ENCODE results near the gene TEC.

The TEC gene

GRCh38 chr4:48138936-48139335 lies 130.7 kb downstream of the TEC start:
- peak; percentile 89 for DNase-seq (ENCODE audit: low read depth, low spot score)
- no peak overlapping the region for H3K4me3 ChIP-seq (ENCODE audit: low read length)

GRCh38 chr4:48138511-48138910 lies 131.1 kb downstream of the TEC start:
- no peak overlapping the region for H3K4me3 ChIP-seq (ENCODE audit: low read length)

GRCh38 chr4:48137846-48138245 lies 131.8 kb downstream of the TEC start:
- H3K4me3 ChIP-seq (ENCODE audit: low read length), result no peak overlapping the region
- peak; percentile 73 for DNase-seq (ENCODE audit: low read depth, low spot score)

More at GRCh38 chr4:48138511-48138910, 131.1 kb downstream of the TEC start:
- DNase-seq (ENCODE audit: low read depth, low spot score), result no peak

DNA sequence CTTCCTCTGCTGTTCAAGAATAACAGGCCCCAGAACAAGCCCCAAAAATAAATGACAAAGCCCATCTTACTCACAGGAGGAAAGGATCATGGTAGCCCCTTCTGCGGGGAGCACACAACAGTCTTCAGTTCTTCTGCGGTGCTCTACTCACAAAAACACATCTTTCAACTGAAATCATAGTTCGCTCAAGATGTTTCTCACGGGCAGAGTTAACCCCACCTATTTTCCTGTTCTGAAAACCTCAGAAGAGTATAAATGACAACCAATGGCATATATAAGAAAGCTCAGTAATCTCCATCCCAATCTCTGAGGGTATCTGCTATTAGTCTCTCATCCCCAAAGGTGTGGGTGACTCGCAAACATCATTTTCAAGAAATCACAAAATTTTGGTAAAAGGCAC lies 135.6 kb downstream of the TEC start, which contains the start of gene TXK:
Gene TXK (minus strand): TSS at position 170 of the 400 bp plus-strand sequence. CDS start 80 bp downstream, at position 90.
- peak; percentile 85 for DNase-seq (ENCODE audit: low read depth, low spot score)
- no peak within 1 kb of the TSS for H3K4me3 ChIP-seq (ENCODE audit: low read length)

GRCh38 chr4:48133669-48134068 lies 136.0 kb downstream of the TEC start:
- DNase-seq (ENCODE audit: low read depth, low spot score), result no peak
- H3K4me3 ChIP-seq (ENCODE audit: low read length), result no peak overlapping the region

GRCh38 chr4:48131736-48132135 lies 137.9 kb downstream of the TEC start:
- no peak for DNase-seq (ENCODE audit: low read depth, low spot score)
- H3K4me3 ChIP-seq (ENCODE audit: low read length), result no peak overlapping the region

- H3K4me3 ChIP-seq (ENCODE audit: low read length), result no peak overlapping the region
- DNase-seq (ENCODE audit: low read depth, low spot score), result no peak
Observed at GRCh38 chr4:48130100-48130499, 139.5 kb downstream of the TEC start.

- no peak for DNase-seq (ENCODE audit: low read depth, low spot score)
- no peak overlapping the region for H3K4me3 ChIP-seq (ENCODE audit: low read length)
Observed at GRCh38 chr4:48129307-48130014, 140.2 kb downstream of the TEC start.

- H3K4me3 ChIP-seq (ENCODE audit: low read length), result no peak overlapping the region
- no peak for DNase-seq (ENCODE audit: low read depth, low spot score)
Observed at GRCh38 chr4:48127682-48128404, 141.8 kb downstream of the TEC start.

GRCh38 chr4:48127231-48127630 lies 142.4 kb downstream of the TEC start:
- DNase-seq (ENCODE audit: low read depth, low spot score), result no peak
- H3K4me3 ChIP-seq (ENCODE audit: low read length), result no peak overlapping the region

- no peak for DNase-seq (ENCODE audit: low read depth, low spot score)
- no peak overlapping the region for H3K4me3 ChIP-seq (ENCODE audit: low read length)
Observed at GRCh38 chr4:48126621-48127020, 143.0 kb downstream of the TEC start.

DNA sequence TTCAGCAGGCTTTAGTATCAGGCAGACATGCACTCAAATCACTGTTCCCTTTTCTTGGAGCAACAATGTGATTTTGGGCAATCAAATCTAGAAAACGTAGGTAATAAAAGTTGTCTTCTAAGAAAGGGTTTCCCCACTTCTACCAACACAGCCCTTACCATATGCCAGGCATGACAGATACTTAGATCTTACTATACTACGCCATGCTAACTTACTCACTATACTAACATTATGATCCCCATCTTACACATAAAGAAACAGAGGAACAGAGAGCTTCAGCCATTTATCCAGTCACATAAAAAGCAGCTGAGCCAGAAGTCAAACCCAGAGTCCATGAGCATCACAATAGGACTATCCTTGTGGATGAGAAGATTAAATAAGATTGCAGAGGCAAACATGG lies 144.8 kb downstream of the TEC start:
- no peak overlapping the region for H3K4me3 ChIP-seq (ENCODE audit: low read length)
- DNase-seq (ENCODE audit: low read depth, low spot score), result no peak

DNA sequence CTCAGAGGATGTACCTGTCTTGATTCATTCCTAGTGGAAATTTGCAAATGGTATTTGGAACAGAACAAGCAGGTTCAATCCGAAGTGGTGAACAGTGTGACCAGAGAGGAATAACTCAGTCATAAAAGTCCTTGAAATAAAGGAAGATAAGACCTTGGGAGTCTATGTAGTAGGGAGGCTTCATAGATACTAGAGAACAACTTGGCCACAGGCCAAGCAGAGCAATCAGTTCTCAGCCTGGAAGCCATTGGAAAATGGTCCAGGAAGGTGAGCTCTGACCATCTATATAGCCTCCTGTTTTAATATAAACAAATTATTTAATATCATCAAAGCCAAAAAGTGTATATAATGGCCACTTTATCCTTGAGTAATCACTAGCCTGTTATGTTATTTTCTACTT lies 146.9 kb downstream of the TEC start:
- no peak for DNase-seq (ENCODE audit: low read depth, low spot score)
- H3K4me3 ChIP-seq (ENCODE audit: low read length), result no peak overlapping the region

DNA sequence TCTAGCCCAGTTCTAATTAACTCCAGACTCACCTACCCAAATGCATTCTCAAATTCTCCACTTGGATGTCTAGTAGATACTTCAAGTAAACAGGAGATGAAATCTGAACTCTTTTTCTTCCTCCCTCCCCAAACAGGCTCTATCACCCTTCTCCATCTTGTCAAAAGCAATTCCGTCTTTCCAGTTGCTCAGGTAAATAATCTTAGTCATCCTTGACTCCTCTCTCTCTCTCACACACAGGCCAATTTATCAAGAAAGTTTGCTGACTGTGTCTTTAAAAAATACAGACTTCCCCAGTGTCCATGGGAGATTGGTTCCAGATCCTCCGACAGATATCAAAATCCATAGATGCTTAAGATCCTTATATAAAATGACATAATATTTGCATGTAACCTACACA lies 148.5 kb downstream of the TEC start:
- no peak for DNase-seq (ENCODE audit: low read depth, low spot score)
- no peak overlapping the region for H3K4me3 ChIP-seq (ENCODE audit: low read length)

- H3K4me3 ChIP-seq (ENCODE audit: low read length), result no peak overlapping the region
- DNase-seq (ENCODE audit: low read depth, low spot score), result no peak
Observed at GRCh38 chr4:48120132-48120531, 149.5 kb downstream of the TEC start.

DNA sequence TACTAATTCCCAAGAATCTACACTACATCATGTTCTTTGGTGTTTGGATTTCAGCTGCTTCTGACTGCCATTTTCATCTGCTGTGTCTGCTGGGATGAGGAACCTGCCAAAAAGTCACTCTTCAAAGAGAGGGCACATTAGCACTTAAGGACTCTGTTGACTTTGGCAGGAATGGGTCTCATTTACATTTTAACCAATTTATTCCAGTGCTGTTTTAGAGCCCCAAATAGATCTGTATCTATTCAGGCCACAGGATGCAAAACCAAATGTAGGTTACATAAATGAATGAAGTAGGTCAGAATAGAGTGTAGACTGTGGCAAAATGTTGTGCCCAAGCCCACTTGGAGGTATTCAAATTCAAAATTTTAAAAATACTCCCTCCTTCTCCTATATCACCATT lies 150.0 kb downstream of the TEC start:
- no peak for DNase-seq (ENCODE audit: low read depth, low spot score)
- no peak overlapping the region for H3K4me3 ChIP-seq (ENCODE audit: low read length)

DNA sequence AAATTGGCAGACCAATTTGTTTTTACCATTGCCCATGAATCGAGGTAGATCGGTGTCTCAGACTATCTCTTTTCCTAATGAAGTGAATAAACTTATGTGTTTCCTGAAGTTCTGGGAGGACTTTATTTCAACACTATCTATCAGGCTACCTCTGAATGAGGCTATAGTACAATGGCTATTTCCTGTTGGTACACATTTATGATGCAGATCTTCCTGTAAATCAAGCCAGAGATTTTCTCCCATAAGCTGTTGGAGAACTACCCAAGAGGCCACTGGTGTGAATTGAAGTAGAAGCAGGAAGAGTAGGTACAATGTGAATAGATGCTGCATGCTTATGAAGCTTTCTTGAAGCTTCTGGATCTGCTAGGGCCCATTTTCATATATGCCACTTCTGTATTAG lies 151.6 kb downstream of the TEC start:
- no peak overlapping the region for H3K4me3 ChIP-seq (ENCODE audit: low read length)
- DNase-seq (ENCODE audit: low read depth, low spot score), result no peak

DNA sequence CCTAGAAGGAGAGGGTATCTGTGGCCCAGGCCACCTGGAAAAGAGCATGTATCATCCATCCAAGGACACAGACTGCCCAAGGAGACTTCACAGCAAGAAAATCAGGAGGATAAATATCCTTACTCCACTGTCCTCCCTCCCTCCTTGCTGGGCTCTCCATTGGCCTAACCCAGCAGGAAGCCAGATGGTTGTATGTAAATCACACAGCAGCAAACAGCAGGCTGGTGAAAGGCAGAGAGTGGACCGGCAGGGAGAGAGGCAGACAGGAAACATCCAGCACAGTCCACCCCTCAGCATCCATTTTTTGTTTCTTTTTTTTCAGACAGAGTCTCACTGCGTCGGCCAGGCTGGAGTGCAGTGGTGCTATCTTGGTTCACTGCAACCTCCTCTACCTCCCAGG lies 153.1 kb downstream of the TEC start:
- no peak overlapping the region for H3K4me3 ChIP-seq (ENCODE audit: low read length)
- no peak for DNase-seq (ENCODE audit: low read depth, low spot score)

DNA sequence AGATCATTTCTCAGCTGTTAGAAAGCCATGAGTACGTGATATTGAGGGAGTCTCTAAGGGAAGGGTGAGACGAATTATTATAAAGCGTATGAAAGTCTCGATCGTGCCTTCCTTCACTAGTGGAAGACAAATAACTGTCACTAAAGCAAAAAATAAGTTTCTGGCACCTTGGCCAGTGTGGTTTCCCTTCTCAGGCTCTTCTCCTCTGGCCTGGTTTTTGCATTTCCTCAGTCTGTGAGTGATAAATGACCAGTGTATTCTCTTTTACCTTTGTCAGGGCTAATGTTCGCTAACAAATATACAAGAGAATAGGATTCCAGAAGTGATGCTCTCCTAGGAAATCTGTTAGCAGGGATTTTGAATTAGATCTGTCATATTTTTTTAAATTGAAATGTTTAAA lies 155.2 kb downstream of the TEC start:
- no peak for DNase-seq (ENCODE audit: low read depth, low spot score)
- H3K4me3 ChIP-seq (ENCODE audit: low read length), result no peak overlapping the region

DNA sequence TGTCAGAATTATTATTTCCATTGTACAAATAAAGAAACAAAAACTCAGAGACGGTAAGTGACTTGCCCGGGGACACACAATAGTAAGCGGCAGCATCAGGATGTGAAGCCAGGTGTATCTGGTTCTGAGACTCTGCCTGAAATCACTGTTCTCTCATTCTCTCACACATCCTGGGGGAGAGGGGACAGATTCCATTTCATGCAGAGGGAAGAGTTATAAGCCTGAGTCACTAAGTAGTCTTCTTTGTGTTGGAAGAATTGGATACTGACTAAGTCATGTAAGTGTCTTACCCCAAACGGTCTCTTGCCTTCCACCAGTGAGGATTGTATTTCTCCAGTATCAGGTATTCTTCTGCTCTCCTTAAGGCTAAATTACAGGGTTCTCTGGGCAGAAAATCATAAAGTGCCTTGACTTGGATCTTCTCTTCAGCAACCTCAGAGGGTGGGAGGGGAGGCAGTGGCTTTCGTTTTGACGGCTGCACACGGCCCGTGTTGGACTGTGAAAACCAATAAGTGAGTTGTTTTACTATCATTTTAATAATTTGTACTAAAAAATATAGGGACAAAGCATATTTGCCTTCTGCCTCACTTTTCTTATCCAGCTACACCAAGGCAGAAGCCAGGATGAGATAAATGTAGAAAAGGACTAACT lies 157.5 kb downstream of the TEC start:
- DNase-seq (ENCODE audit: low read depth, low spot score), result no peak
- H3K4me3 ChIP-seq (ENCODE audit: low read length), result no peak overlapping the region
